AG09309 (cell line): ENCODE data around the gene S100A5.
"Not testable (repeated sequence)": the region's sequence is repeated elsewhere in the genome, so short reads cannot be mapped to it uniquely, and the experiment has no call there.

Source experiments
- DNase-seq: peaks from one replicate; pipeline ENCODE4 v3.0.0-alpha.2; 2010; ENCODE audit warnings: low read depth
- H3K4me3 ChIP-seq: 2 replicates; pipeline ENCODE4 v1.5.1; 2011; ENCODE audit warnings: mild to moderate bottlenecking, low read depth, low read length, moderate library complexity; ENCODE audit not compliant: control insufficient read depth
- TF ChIP-seq, protein P1 (sequence below): IDR thresholded peaks from 2 replicates; pipeline ENCODE4 v1.5.1; 2011; ENCODE audit warnings: mild to moderate bottlenecking, low read depth, low read length, inconsistent platforms; ENCODE audit not compliant: insufficient read depth, control insufficient read depth; ENCODE audit errors: missing control alignments

The S100A5 gene

DNA sequence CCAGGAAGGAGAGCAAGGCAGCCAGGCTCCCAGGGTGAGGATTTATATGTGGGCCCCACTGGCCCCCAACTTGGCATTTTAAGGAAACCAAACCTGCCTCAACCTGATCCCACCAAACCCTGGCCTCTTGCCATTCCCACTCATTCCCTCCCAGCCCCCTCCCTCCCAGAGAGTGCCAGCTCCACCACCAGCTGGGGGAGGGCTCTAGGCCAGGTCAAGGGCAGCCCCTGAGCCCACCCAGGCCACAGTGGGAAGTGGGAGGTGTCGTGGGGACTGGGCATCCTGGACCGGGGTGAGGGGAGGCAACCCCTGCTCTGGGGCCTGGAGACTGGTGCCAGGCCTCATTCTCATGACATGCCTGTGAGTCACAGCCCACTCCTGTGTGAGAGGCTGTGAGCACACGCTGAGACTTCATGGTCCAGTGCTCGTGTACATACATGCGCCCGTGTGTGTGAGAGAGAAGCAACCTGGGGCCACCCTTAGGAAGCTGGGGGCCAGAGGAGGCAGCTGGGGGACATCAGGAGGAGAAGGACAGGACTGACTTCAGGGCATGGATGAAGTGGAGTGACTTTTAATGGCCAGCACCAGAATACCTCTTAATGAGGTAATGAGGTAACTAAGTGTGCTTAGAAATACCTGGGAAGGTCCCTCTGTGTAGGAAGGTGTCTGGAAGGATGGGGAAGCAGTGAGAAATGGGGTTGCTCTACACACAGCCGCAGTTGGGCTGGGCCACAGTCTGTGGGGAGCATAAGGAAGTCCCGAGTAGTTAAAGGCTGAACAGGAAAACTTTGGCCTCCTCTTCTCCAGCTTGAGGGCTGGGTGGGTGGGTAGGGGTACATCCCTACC, 25.0 kb upstream of the S100A5 start, which contains the start of gene S100A2:
TSS of gene S100A2 (minus strand) at position 316 of the 846 bp plus-strand sequence. CDS start 1,967 bp downstream, outside the sequence.
- DNase-seq: peak; percentile 85
- H3K4me3 ChIP-seq: peak within 1 kb of the TSS; percentile 9
- TF ChIP-seq, protein P1, sequence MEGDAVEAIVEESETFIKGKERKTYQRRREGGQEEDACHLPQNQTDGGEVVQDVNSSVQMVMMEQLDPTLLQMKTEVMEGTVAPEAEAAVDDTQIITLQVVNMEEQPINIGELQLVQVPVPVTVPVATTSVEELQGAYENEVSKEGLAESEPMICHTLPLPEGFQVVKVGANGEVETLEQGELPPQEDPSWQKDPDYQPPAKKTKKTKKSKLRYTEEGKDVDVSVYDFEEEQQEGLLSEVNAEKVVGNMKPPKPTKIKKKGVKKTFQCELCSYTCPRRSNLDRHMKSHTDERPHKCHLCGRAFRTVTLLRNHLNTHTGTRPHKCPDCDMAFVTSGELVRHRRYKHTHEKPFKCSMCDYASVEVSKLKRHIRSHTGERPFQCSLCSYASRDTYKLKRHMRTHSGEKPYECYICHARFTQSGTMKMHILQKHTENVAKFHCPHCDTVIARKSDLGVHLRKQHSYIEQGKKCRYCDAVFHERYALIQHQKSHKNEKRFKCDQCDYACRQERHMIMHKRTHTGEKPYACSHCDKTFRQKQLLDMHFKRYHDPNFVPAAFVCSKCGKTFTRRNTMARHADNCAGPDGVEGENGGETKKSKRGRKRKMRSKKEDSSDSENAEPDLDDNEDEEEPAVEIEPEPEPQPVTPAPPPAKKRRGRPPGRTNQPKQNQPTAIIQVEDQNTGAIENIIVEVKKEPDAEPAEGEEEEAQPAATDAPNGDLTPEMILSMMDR: no peak

DNA sequence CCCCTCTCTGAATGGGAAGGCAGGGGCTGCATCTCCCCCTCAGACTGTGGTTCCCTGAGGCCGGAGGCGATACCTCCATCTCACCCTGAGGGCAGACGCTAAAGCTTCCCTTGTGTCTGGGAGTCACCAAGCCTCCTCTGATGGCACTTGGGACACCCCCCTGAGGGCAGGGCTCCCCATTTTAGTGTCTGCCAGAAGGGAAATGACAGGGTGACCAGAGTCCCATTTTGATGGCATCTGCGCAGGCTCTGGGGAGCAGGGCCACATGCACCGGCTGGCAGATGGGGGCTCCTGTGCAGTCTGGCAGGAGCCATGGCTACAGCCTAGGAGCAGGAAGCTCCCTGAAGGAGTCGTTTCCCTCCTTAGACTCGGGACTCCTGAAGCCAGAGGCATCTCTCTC, 23.3 kb upstream of the S100A5 start:
- no peak for DNase-seq
- H3K4me3 ChIP-seq: no peak overlapping the region

DNA sequence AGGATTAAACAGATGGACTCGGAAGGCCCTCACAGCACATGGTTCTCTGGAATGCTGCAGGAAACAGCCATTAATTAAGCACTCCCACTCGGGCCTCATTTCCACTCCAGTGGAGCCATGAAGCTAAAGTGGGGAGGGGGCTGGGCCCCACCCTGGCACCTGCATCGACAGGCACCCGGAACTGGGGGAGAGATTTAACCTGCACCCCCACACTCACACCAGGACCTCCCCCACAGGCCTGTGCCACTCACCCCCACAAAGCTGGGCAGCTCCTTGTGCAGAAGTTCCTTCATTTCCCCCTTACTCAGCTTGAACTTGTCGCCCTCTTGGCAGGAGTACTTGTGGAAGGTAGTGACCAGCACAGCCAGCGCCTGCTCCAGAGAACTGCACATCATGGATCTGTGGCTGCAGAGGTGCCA, 22.8 kb upstream of the S100A5 start:
- no peak overlapping the region for H3K4me3 ChIP-seq
- TF ChIP-seq, protein P1: no peak
- no peak for DNase-seq

More for the DNA sequence above, 23.3 kb upstream of the S100A5 start:
- TF ChIP-seq, protein P1: no peak

DNA sequence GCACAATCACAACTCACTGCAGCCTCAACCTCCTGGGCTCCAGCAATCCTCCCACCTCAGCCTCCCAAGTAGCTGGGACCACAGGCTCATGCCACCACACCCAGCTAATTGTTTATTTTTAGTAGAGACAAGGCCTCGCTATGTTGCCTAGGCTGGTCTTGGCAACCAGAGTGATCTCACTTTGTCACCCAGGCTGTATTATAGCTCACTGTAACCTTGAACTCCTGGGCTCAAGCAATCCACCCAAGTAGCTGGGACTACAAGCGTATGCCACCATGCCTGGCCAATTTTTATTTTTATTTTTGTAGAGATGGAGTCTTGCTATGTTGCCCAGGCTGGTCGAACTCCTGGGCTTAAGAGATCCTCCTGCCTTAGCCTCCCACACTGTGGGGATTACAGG, 21.3 kb upstream of the S100A5 start:
- not testable (repeated sequence) for DNase-seq, H3K4me3 ChIP-seq

DNA sequence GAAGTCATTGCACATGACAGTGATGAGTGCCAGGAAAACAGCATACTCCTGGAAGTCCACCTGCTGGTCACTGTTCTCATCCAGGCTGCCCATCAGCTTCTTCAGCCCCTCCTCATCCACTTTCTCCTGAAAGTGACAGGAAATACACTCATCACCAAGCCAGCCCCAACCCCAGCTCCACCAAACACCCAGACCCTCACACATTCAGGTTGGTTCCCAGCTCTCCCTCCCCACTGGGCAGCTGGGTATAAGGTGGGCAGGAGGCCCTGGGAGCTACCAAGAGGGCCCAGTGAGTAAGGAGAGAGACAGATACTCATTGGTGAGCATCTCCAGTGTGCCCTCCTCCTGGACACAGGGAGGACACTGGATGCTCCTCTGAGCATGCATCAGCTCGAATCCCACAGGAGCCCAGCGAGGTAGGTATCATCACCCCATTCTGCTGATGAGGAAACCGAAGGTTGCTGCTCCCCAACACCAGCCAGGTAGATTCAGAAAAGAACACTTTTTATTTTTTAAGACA, 20.8 kb upstream of the S100A5 start:
- TF ChIP-seq, protein P1: no peak
- no peak for DNase-seq
- no peak overlapping the region for H3K4me3 ChIP-seq

DNA sequence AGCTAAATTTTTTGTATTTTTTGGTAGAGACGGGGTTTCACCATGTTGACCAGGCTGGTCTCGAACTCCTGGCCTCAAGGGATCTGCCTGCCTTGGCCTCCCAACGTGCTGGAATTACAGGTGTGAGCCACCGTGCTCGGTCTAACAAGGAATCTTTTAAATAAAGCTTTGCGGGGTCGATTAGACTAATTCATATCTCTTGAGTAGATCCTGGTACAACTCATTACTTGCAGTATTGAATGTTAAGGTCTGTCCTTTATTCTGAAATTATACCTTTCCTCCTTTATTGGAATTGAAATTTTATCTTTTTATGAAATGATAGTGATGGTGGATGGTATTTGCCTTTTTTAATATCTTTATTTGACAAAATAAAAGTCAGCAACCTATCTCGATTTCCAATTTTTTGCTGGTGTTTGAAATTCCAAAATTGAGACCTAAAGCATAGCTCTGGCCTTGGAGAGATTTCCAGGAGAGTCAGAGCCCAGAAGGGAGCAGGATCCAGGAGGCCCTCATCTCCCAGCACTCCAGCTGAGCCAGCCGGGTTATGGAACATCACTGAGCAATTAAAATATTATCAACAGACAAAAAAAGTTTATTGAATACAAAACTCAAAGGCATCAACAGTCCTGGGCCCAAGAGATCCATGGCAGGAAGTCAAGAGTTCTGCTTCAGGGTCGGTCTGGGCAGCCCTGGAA, 20.2 kb upstream of the S100A5 start:
- TF ChIP-seq, protein P1: no peak
- no peak for DNase-seq
- H3K4me3 ChIP-seq: no peak overlapping the region

DNA sequence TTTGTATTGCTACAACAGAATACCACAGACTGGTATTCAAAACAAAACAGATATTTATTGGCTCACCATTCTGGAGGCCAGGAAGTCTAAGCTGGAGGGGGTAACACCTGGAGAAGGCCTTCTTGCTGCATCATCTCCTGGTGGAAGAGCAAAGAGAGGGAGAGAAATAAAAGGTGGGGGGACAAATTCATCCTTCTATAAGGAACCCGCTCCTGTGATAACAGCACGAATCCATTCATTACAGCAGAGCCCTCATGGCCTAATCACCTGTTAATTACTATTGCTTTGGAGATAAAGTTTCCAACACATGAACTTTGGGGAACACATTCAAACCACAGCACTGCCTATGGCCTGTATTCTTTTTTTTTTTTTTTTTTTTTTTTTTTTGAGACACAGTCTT, 19.5 kb upstream of the S100A5 start:
- no peak overlapping the region for H3K4me3 ChIP-seq
- TF ChIP-seq, protein P1: no peak
- DNase-seq: no peak
